Gastrocnemius medialis (tissue), 4 donors: ENCODE measurements around the gene TMEM187. TPM values are rescaled to one million over a fixed set of nuclear protein-coding genes. Genes with fewer than 3 reads are reported as not detected.

Experiments used
- ATAC-seq, 2 donors: fragments of 150-250 bp; one replicate each; pipeline ENCODE4 v1.9.1; 2016
- DNase-seq, 2 donors: peaks; one replicate each; pipeline ENCODE4 v3.0.0-alpha.2; 2019
- H3K27ac ChIP-seq, 4 donors: fragments of 200-600 bp; sonication (generic); 1 replicate in 1 of 4; 2 replicates in 3 of 4; pipeline ENCODE4 v1.5.1; 2016 to 2018; ENCODE audit warnings: mild to moderate bottlenecking in 2 of 4, moderate library complexity in 1 of 4
- H3K27me3 ChIP-seq, 3 donors: fragments of 200-600 bp; sonication (generic) in 2 of 3; 1 replicate in 1 of 3; 2 replicates in 2 of 3; pipeline versions ENCODE4 v1.5.1 to v1.6.0; 2016 to 2019; ENCODE audit warnings: mild to moderate bottlenecking in 1 of 3, moderate library complexity in 1 of 3
- H3K36me3 ChIP-seq, 2 donors: fragments of 200-600 bp; sonication (generic) in 1 of 2; one replicate each; pipeline ENCODE4 v1.5.1; 2017 to 2018
- H3K4me1 ChIP-seq, 2 donors: fragments of 200-600 bp; sonication (generic) in 1 of 2; one replicate each; pipeline ENCODE4 v1.5.1; 2016 to 2017; ENCODE audit warnings: mild to moderate bottlenecking in 2 of 2
- H3K4me3 ChIP-seq, 4 donors: fragments of 200-600 bp; sonication (generic) in 3 of 4; 1 replicate in 1 of 4; 2 replicates in 3 of 4; pipeline ENCODE4 v1.5.1; 2016 to 2019; ENCODE audit warnings: mild to moderate bottlenecking in 2 of 4
- H3K9me3 ChIP-seq, 3 donors: fragments of 200-600 bp; sonication (generic) in 2 of 3; 1 replicate in 1 of 3; 2 replicates in 2 of 3; pipeline ENCODE4 v1.5.1; 2016 to 2019
- POLR2A ChIP-seq, 2 donors: fragments of 450-650 bp; IDR thresholded peaks; one replicate each; pipeline ENCODE4 v1.6.1; 2017; ENCODE audit warnings: antibody characterized with exemption in 2 of 2, mild to moderate bottlenecking in 2 of 2, moderate library complexity in 2 of 2
- in situ Hi-C, 4 donors: fragments of 200-750 bp; cut with MboI; loops; one replicate each; pipeline versions ENCODE4 v1.15.0 to v1.8.0; 2017; ENCODE audit warnings: low sequenced_read_pairs in 4 of 4
- intact Hi-C: fragments of 100-400 bp; cut with DNase I; formaldehyde crosslinking; loops from one replicate; pipeline ENCODE4 v1.15.1; 2023; ENCODE audit warnings: low total_unique reads
- total RNA-seq, 4 donors: library from RNA; depleted of rRNA; stranded (reverse); fragments of >200 nt; gene quantifications; one replicate each; pipeline versions ENCODE4 v1.1.0 to v1.2.3, GENCODE V29; 2016
- TF ChIP-seq, protein P1 (sequence below), 5 experiments: fragments of 450-650 bp in 3 of 5; fragments of 200-600 bp in 2 of 5; sonication (generic) in 2 of 5; IDR thresholded peaks in 4 of 5; conservative IDR thresholded peaks in 1 of 5; 1 replicate in 4 of 5; 2 replicates in 1 of 5; pipeline ENCODE4 v1.5.1; 2016 to 2019; ENCODE audit warnings: antibody characterized with exemption in 5 of 5, mild to moderate bottlenecking in 3 of 5, moderate library complexity in 3 of 5

TMEM187 gene
- total RNA-seq, 4 donors from 2014 or later, result 1.3 to 8.6 (median 3.8) TPM

DNA sequence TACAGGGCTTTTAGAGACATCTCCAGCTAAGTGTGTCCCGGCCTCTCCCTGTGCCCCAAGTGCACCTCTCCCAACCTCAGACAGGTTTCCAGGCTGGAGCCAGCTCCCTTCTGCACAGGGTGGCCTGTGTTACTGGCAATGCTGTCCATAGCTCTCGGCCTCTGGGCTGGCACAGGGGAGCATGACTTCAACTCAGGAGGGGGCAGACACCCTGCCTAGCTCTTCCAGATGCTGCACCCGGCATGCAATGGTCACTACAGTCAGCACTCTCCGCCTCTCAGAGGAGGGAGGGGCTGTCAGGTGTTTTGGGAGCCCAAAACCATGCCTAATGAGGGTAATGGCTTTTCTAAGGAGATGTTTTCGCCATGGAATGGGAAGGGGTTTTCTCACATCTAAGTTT lies 49.6 kb downstream of the TMEM187 start:
- in situ Hi-C loops, result no loop called here
- Histone ChIP-seq H3K9me3 (no peaks in the 10 kb centered on the region), H3K27ac (peak overlapping the region in 2 of 4 donors; percentile 13 to 15), H3K4me3 (no peak overlapping the region), H3K36me3 (peaks cover 0 to 3% of the 10 kb centered on the region in 2 donors), H3K27me3 (no peaks in the 10 kb centered on the region), H3K4me1 (peaks cover 4 to 13% of the 10 kb centered on the region in 2 donors)
- intact Hi-C loops, result loop anchor here (5.0 kb wide), 1 partner anchor 75 kb away; the partner anchor contains the start of gene MECP2
- no peak for DNase-seq
- no peak for TF ChIP-seq POLR2A (IDR thresholded peaks at IDR 0.05)
- TF ChIP-seq, protein P1, sequence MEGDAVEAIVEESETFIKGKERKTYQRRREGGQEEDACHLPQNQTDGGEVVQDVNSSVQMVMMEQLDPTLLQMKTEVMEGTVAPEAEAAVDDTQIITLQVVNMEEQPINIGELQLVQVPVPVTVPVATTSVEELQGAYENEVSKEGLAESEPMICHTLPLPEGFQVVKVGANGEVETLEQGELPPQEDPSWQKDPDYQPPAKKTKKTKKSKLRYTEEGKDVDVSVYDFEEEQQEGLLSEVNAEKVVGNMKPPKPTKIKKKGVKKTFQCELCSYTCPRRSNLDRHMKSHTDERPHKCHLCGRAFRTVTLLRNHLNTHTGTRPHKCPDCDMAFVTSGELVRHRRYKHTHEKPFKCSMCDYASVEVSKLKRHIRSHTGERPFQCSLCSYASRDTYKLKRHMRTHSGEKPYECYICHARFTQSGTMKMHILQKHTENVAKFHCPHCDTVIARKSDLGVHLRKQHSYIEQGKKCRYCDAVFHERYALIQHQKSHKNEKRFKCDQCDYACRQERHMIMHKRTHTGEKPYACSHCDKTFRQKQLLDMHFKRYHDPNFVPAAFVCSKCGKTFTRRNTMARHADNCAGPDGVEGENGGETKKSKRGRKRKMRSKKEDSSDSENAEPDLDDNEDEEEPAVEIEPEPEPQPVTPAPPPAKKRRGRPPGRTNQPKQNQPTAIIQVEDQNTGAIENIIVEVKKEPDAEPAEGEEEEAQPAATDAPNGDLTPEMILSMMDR (IDR thresholded peaks at IDR 0.05 in 4 of 5, conservative IDR thresholded peaks at IDR 0.05 in 1 of 5), result no peak
- no peak for ATAC-seq

DNA sequence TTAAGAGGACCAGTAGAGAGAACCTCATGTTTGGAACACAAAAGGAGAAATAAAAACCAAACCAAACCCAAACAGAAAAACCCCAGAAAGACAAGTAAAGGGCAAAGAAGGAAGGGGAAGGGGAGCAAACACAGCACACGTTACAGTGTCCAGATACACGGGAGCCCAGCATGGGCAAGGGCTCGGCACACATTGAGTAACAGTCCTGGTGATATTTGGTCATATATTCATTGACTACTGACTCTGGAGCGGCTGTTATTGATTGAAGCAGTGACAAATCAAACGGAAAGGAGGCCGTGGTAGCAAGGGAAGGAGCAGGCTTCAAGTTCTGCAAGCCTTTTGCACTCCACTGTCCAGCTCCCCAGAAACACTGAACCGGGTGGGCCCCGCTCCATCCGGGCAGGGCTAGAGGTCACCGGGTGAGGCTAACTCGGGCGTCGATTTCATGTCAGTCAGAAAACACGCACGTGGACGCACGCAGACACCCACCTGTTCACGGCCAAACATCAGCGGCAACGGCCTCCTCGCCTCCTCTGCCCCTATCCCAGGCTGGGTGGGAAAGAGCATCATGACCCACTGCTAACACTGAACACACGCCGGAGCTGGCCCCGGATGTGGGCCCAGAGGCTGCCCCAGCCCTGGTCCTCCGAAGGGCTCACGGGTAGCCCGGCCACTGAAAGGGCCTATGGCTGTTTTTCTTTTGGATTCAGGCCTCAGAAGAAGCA lies 50.9 kb downstream of the TMEM187 start:
- in situ Hi-C loops (no loop called here), intact Hi-C loops (loop anchor here (5.0 kb wide), 1 partner anchor 74 kb away; the partner anchor contains the start of gene MECP2)
- Histone ChIP-seq H3K9me3 (no peaks in the 10 kb centered on the region), H3K36me3 (no peaks in the 10 kb centered on the region), H3K27ac (peak overlapping the region in 1 of 4 donors; percentile 27), H3K4me1 (peaks cover 4 to 13% of the 10 kb centered on the region in 2 donors), H3K27me3 (no peaks in the 10 kb centered on the region), H3K4me3 (no peak overlapping the region)
- no peak for DNase-seq
- no peak for TF ChIP-seq POLR2A (IDR thresholded peaks at IDR 0.05)
- TF ChIP-seq, protein P1 (IDR thresholded peaks at IDR 0.05 in 4 of 5, conservative IDR thresholded peaks at IDR 0.05 in 1 of 5), result no peak
- ATAC-seq, result no peak

DNA sequence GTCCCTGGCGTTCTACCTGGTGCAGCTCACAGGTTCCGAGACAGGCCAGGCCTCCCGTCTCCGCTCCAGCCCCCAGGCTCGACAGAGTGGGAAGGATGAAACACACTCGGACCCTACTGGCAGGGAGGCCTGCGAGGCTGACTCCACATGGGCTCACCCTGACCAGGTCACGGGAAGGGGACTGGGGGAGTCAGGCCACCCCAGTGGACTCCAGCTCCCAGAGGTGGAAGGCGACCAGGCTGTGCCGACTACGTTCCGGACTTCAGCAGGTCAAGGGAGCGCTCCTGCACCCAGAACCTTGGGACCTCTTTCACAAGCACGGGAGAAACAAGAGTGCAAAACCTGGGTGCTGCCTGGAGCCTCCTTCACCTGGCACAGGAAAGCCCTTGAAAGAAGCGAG lies 51.7 kb downstream of the TMEM187 start:
- peaks cover 0 to 9% of the 10 kb centered on the region in 2 donors for H3K4me1 ChIP-seq
- no peak overlapping the region for H3K27ac ChIP-seq
- in situ Hi-C loops, result no loop called here
- intact Hi-C loops, result loop anchor here (5.0 kb wide), 1 partner anchor 73 kb away; the partner anchor contains the start of gene MECP2
- H3K9me3 ChIP-seq, result no peaks in the 10 kb centered on the region
- no peaks in the 10 kb centered on the region for H3K36me3 ChIP-seq
- H3K4me3 ChIP-seq, result no peak overlapping the region
- DNase-seq, result no peak
- no peak for ATAC-seq
- no peaks in the 10 kb centered on the region for H3K27me3 ChIP-seq
- TF ChIP-seq, protein P1 (IDR thresholded peaks at IDR 0.05 in 4 of 5, conservative IDR thresholded peaks at IDR 0.05 in 1 of 5), result no peak
- no peak for TF ChIP-seq POLR2A (IDR thresholded peaks at IDR 0.05)

DNA sequence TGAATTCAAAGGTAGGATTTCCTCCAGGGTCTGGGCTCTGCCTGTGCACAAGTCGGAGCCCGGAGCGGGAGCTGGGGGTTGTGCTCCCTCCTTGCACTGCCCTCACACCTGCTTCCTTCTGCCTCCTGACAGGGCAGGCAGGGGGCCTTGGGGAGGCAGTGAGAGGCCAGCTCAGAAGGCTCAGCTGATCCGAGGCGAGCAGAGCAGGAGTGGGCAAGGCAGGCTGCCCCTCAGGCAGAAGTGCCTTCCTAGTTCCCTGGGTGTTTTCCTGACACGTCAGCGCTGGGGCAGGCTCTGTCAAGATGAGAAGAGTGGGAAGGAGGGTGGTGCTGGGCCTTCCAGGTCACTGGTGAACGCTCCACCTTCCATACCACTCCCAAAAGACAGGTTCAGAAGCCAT lies 52.7 kb downstream of the TMEM187 start:
- no peaks in the 10 kb centered on the region for H3K27me3 ChIP-seq
- intact Hi-C loops, result no loop called here
- H3K9me3 ChIP-seq, result no peaks in the 10 kb centered on the region
- H3K36me3 ChIP-seq, result no peaks in the 10 kb centered on the region
- H3K4me1 ChIP-seq, result peaks cover 0 to 9% of the 10 kb centered on the region in 2 donors
- H3K27ac ChIP-seq, result peak overlapping the region in 3 of 4 donors; percentile 32 to 55 (median 34)
- H3K4me3 ChIP-seq, result no peak overlapping the region
- ATAC-seq (no peak), DNase-seq (no peak)
- in situ Hi-C loops, result no loop called here
- no peak for TF ChIP-seq POLR2A (IDR thresholded peaks at IDR 0.05)
- TF ChIP-seq, protein P1 (IDR thresholded peaks at IDR 0.05 in 4 of 5, conservative IDR thresholded peaks at IDR 0.05 in 1 of 5), result no peak
